ENCODE results near the gene LRRC75A.
"Not testable (repeated sequence)": the region's sequence is repeated elsewhere in the genome, so short reads cannot be mapped to it uniquely, and the experiment has no call there.

The LRRC75A gene

DNA sequence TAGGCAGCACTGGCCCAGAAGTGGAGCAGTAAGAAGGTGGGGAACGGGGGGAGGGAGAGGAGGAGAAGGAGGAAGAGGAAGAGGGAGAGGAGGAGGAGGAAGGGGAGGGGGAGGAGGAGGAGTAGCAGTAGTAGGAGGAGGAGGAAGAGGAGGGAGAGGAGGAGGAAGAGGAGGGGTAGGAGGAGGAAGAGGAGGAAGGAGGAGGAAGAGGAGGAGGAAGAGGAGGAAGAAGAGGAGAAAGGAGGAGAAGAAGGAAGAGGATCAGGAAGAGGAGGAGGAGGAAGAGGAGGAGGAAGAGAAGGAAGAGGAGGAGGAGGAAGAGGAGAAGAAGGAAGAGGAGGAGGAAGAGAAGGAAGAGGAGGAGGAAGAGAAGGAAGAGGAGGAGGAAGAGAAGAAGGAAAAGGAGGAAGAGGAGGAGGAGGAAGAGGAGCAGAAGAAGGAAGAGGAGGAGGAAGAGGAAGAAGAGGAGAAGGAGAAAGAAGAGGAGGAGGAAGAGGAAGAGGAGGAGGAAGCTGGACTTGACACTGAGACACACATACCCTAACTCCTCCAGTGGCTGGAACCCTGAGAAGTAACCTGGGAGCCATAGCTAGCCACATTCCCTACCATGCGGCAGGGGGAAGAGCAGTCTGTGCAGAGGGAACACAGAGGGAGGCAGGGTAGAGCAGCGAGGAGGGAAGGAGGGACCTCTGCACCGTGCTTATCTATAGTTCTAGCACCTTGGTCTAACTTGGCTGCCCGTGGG is 35.8 kb downstream of the LRRC75A start:
- TF ChIP-seq, protein P1, sequence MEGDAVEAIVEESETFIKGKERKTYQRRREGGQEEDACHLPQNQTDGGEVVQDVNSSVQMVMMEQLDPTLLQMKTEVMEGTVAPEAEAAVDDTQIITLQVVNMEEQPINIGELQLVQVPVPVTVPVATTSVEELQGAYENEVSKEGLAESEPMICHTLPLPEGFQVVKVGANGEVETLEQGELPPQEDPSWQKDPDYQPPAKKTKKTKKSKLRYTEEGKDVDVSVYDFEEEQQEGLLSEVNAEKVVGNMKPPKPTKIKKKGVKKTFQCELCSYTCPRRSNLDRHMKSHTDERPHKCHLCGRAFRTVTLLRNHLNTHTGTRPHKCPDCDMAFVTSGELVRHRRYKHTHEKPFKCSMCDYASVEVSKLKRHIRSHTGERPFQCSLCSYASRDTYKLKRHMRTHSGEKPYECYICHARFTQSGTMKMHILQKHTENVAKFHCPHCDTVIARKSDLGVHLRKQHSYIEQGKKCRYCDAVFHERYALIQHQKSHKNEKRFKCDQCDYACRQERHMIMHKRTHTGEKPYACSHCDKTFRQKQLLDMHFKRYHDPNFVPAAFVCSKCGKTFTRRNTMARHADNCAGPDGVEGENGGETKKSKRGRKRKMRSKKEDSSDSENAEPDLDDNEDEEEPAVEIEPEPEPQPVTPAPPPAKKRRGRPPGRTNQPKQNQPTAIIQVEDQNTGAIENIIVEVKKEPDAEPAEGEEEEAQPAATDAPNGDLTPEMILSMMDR (IDR thresholded peaks at IDR 0.05; ENCODE audit: insufficient read depth, low read depth, low read length, missing control alignments), result no peak
- no peak overlapping the region for H3K4me3 ChIP-seq (ENCODE audit: low read depth, low read length)
- no peak for DNase-seq (ENCODE audit: low read depth)

DNA sequence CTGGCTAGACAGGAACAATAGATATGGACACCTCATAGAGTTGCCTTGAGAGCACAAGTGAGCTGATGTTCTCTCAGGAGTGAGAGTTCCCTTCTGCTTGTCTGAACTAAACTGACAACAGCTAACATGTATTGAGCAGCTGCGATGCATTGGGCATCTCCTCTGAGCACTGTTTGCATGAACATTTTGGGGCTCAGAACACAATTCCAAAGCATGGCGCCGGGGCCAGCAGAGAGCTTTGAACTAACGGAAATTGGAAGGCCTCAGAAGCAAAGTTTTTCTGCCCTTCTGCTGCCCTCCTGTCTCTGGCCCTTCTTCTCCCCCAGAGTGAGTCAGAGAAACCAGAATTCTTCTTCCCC is 38.5 kb downstream of the LRRC75A start:
- DNase-seq (ENCODE audit: low read depth), result no peak
- H3K4me3 ChIP-seq (ENCODE audit: low read depth, low read length), result no peak overlapping the region
- TF ChIP-seq, protein P1 (IDR thresholded peaks at IDR 0.05; ENCODE audit: insufficient read depth, low read depth, low read length, missing control alignments), result no peak

DNA sequence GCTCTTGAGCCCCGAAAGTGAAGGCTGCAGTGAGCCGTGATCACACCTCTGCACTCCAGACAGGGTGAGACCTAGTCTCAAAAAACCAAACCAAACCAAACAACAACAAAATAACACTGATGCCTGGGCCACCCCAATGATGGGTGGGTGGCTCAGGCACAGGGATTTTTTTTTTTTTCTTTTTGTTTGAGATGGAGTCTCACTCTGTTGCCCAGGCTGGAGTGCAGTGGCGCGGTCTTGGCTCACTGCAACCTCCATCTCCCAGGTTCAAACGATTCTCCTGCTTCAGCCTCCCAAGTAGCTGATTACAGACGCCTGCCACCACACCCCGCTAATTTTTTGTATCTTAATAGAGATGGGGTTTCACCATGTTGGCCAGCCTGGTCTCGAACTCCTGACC is 39.7 kb downstream of the LRRC75A start:
- not testable (repeated sequence) for H3K4me3 ChIP-seq (ENCODE audit: low read depth, low read length); DNase-seq (ENCODE audit: low read depth)

DNA sequence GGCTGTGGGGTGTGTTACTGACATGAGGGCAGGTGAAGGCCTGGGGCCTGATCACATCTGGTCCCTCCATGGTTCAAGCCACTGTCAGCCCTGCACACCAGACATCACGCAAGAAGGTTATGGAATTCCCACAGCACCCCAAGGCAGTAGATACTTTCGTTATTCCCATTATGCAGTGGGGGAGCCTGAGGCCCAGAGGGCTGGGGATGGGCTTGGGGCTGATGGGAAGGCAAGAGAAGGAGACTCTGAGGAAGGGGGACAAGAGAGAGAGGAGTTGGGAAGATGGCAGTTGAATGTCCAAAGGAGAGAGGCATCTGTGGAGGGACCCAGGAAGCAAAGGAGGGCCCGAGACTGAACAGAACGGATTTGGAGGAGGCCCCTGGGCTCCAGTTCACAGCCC is 42.0 kb downstream of the LRRC75A start:
- no peak for DNase-seq (ENCODE audit: low read depth)
- H3K4me3 ChIP-seq (ENCODE audit: low read depth, low read length), result no peak overlapping the region
- TF ChIP-seq, protein P1 (IDR thresholded peaks at IDR 0.05; ENCODE audit: insufficient read depth, low read depth, low read length, missing control alignments), result no peak

GRCh38 chr17:16449121-16449570 is 42.8 kb downstream of the LRRC75A start:
- TF ChIP-seq, protein P1 (IDR thresholded peaks at IDR 0.05; ENCODE audit: insufficient read depth, low read depth, low read length, missing control alignments), result no peak
- H3K4me3 ChIP-seq (ENCODE audit: low read depth, low read length), result no peak overlapping the region
- DNase-seq (ENCODE audit: low read depth), result no peak

GRCh38 chr17:16448490-16448889 is 43.5 kb downstream of the LRRC75A start:
- TF ChIP-seq, protein P1 (IDR thresholded peaks at IDR 0.05; ENCODE audit: insufficient read depth, low read depth, low read length, missing control alignments), result no peak
- no peak overlapping the region for H3K4me3 ChIP-seq (ENCODE audit: low read depth, low read length)
- no peak for DNase-seq (ENCODE audit: low read depth)

DNA sequence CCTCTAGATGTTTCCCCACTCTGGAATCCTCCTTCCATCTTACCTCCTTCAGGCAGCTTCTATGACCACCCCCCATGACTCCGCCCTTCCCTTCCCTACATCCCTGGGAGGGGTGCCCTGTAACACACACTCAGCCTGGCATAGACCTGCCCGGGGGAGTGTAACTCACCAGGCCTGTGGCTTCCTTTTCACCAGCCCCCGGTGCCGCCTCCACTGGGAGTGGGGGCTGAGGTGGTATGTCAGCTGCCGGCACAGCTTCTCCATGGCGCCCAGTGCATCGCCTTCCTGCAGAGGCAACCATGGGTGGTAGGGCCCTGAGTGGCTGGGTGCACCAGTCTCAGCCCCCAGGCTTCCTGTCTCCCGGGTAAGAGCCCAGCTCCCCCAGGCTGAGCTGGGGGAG is 44.3 kb downstream of the LRRC75A start:
- no peak overlapping the region for H3K4me3 ChIP-seq (ENCODE audit: low read depth, low read length)
- TF ChIP-seq, protein P1 (IDR thresholded peaks at IDR 0.05; ENCODE audit: insufficient read depth, low read depth, low read length, missing control alignments), result no peak
- no peak for DNase-seq (ENCODE audit: low read depth)

Data from GM12865 (cell line).